Endodermal cell (in vitro differentiated cells): ENCODE measurements around the gene MAP7. TPM values are rescaled to one million over a fixed set of nuclear protein-coding genes. Genes with fewer than 3 reads are reported as not detected.

Source experiments
- DNase-seq: peaks from one replicate; pipeline ENCODE4 v3.0.0-alpha.2; 2017
- H3K27ac ChIP-seq: 2 replicates; pipeline ENCODE4 v1.5.1; 2013; ENCODE audit warnings: mild to moderate bottlenecking, low read depth, low read length, moderate library complexity
- H3K27me3 ChIP-seq: 2 replicates; pipeline ENCODE4 v1.6.1; 2013; ENCODE audit warnings: mild to moderate bottlenecking, low read length, moderate library complexity; ENCODE audit not compliant: insufficient read depth, control insufficient read depth, poor library complexity, severe bottlenecking
- H3K36me3 ChIP-seq: 2 replicates; pipeline ENCODE4 v1.7.0; 2013; ENCODE audit warnings: mild to moderate bottlenecking, low read length, moderate library complexity; ENCODE audit not compliant: control insufficient read depth, insufficient read depth
- H3K4me1 ChIP-seq: one replicate; pipeline ENCODE4 v1.7.0; 2013; ENCODE audit warnings: low read length; ENCODE audit not compliant: control insufficient read depth, insufficient read depth
- H3K4me3 ChIP-seq: 2 replicates; pipeline ENCODE4 v1.5.1; 2013; ENCODE audit warnings: mild to moderate bottlenecking, low read length, moderate library complexity
- H3K9ac ChIP-seq: 2 replicates; pipeline ENCODE4 v1.6.1; 2013; ENCODE audit warnings: mild to moderate bottlenecking, low read length, moderate library complexity; ENCODE audit not compliant: poor library complexity, severe bottlenecking; ENCODE audit errors: extremely low read depth
- H3K9me3 ChIP-seq: 2 replicates; pipeline ENCODE4 v1.6.1; 2013; ENCODE audit warnings: mild to moderate bottlenecking, low read length, moderate library complexity; ENCODE audit not compliant: control insufficient read depth
- H3K27ac Mint-ChIP-seq: 2 replicates; pipeline ENCODE4 v1.8.0; 2020; ENCODE audit warnings: mixed read lengths
- H3K27me3 Mint-ChIP-seq: 2 replicates; pipeline ENCODE4 v1.8.0; 2021; ENCODE audit warnings: mild to moderate bottlenecking, mixed read lengths; ENCODE audit not compliant: insufficient read depth
- H3K36me3 Mint-ChIP-seq: 2 replicates; pipeline ENCODE4 v1.8.0; 2020; ENCODE audit warnings: low read depth, mixed read lengths
- H3K4me1 Mint-ChIP-seq: 2 replicates; pipeline ENCODE4 v1.8.0; 2020; ENCODE audit warnings: mixed read lengths
- H3K4me3 Mint-ChIP-seq: 2 replicates; pipeline ENCODE4 v1.8.0; 2020; ENCODE audit warnings: mild to moderate bottlenecking, moderate library complexity, mixed read lengths
- H3K9me3 Mint-ChIP-seq: 2 replicates; pipeline ENCODE4 v1.8.0; 2020; ENCODE audit warnings: mild to moderate bottlenecking, mixed read lengths
- CTCF ChIP-seq: fragments of 200-600 bp; sonication (generic); conservative IDR thresholded peaks from 2 replicates; pipeline ENCODE4 v1.5.0; 2021; ENCODE audit warnings: antibody characterized with exemption, mild to moderate bottlenecking
- WGBS, 2 experiments: methylation state at CpG; one replicate each; pipeline versions ENCODE4 v1.1.5 to v1.1.7; 2013; ENCODE audit warnings: missing lambda C conversion rate in 2 of 2, mixed read lengths in 1 of 2; ENCODE audit not compliant: insufficient coverage in 1 of 2, insufficient read length in 1 of 2; 5-methylcytosine and 5-hydroxymethylcytosine counted together
- total RNA-seq, 2 donors: library from RNA; stranded (reverse); fragmentation: NEBNext Ultra II Directional in 1 of 2; extraction: Animal tissue kit (Norgen Biotek cat#: 25700) in 1 of 2; gene quantifications; 2 replicates in 1 of 2; 3 replicates in 1 of 2; pipeline ENCODE4 v1.2.1, GENCODE V29; 2021

The MAP7 gene
- total RNA-seq, 2 donors from 2014 or later, result 42.4 to 48.7 TPM

GRCh38 chr6:136429264-136430065 lies 120.8 kb downstream of the MAP7 start:
- no peaks in the 10 kb centered on the region for H3K4me1 ChIP-seq
- no peak overlapping the region for H3K27ac ChIP-seq
- no peaks in the 10 kb centered on the region for H3K9me3 ChIP-seq
- H3K4me3 Mint-ChIP-seq, result no peak overlapping the region
- peaks cover 10% of the 10 kb centered on the region for H3K4me1 Mint-ChIP-seq
- H3K27me3 Mint-ChIP-seq, result no peaks in the 10 kb centered on the region
- no peak overlapping the region for H3K9ac ChIP-seq
- DNase-seq, result no peak
- no peak overlapping the region for H3K27ac Mint-ChIP-seq
- peaks cover 3% of the 10 kb centered on the region for H3K36me3 Mint-ChIP-seq
- no peaks in the 10 kb centered on the region for H3K9me3 Mint-ChIP-seq
- WGBS, 2 experiments, result 74 to 76% methylated on average over 4 to 8 of the region's 8 CpGs
- no peak for TF ChIP-seq CTCF
- no peaks in the 10 kb centered on the region for H3K27me3 ChIP-seq
- H3K36me3 ChIP-seq, result no peaks in the 10 kb centered on the region
- no peak overlapping the region for H3K4me3 ChIP-seq

GRCh38 chr6:136427378-136427717 lies 122.9 kb downstream of the MAP7 start:
- no peaks in the 10 kb centered on the region for H3K27me3 Mint-ChIP-seq

GRCh38 chr6:136426627-136427377 lies 123.4 kb downstream of the MAP7 start:
- Mint-ChIP-seq H3K36me3 (peaks cover 3% of the 10 kb centered on the region), H3K27me3 (no peaks in the 10 kb centered on the region), H3K4me1 (peaks cover 9% of the 10 kb centered on the region), H3K4me3 (no peak overlapping the region), H3K9me3 (no peaks in the 10 kb centered on the region), H3K27ac (no peak overlapping the region)
- WGBS, 2 experiments, result 85 to 88% methylated on average over 6 to 7 of the region's 7 CpGs
- no peak for DNase-seq
- H3K9ac ChIP-seq, result no peak overlapping the region
- H3K4me3 ChIP-seq, result no peak overlapping the region
- H3K4me1 ChIP-seq, result no peaks in the 10 kb centered on the region
- H3K9me3 ChIP-seq, result no peaks in the 10 kb centered on the region
- H3K27me3 ChIP-seq, result no peaks in the 10 kb centered on the region
- TF ChIP-seq CTCF, result no peak
- no peaks in the 10 kb centered on the region for H3K36me3 ChIP-seq
- H3K27ac ChIP-seq, result no peak overlapping the region

More at GRCh38 chr6:136427378-136427717, 122.9 kb downstream of the MAP7 start:
- Mint-ChIP-seq H3K27ac (no peak overlapping the region), H3K36me3 (peaks cover 3% of the 10 kb centered on the region), H3K9me3 (no peaks in the 10 kb centered on the region), H3K4me1 (peaks cover 9% of the 10 kb centered on the region), H3K4me3 (no peak overlapping the region)
- no peak for DNase-seq
- Histone ChIP-seq H3K9ac (no peak overlapping the region), H3K27me3 (no peaks in the 10 kb centered on the region), H3K4me1 (no peaks in the 10 kb centered on the region), H3K27ac (no peak overlapping the region), H3K4me3 (no peak overlapping the region), H3K9me3 (no peaks in the 10 kb centered on the region), H3K36me3 (no peaks in the 10 kb centered on the region)
- TF ChIP-seq CTCF, result no peak
